PC-9 (cell line): ENCODE results near the gene KIAA1217.

ENCODE experiments used
- EZH2 ChIP-seq: fragments of 200-600 bp; sonication (generic); IDR thresholded peaks from 2 replicates; pipeline ENCODE4 v1.8.0; 2017; ENCODE audit warnings: antibody characterized with exemption, low read depth
- TF ChIP-seq, protein P1 (sequence below): fragments of 200-600 bp; sonication (generic); conservative IDR thresholded peaks from 2 replicates; pipeline ENCODE4 v1.6.1; 2017; ENCODE audit warnings: mixed run types, antibody characterized with exemption, mild to moderate bottlenecking, moderate library complexity

DNA sequence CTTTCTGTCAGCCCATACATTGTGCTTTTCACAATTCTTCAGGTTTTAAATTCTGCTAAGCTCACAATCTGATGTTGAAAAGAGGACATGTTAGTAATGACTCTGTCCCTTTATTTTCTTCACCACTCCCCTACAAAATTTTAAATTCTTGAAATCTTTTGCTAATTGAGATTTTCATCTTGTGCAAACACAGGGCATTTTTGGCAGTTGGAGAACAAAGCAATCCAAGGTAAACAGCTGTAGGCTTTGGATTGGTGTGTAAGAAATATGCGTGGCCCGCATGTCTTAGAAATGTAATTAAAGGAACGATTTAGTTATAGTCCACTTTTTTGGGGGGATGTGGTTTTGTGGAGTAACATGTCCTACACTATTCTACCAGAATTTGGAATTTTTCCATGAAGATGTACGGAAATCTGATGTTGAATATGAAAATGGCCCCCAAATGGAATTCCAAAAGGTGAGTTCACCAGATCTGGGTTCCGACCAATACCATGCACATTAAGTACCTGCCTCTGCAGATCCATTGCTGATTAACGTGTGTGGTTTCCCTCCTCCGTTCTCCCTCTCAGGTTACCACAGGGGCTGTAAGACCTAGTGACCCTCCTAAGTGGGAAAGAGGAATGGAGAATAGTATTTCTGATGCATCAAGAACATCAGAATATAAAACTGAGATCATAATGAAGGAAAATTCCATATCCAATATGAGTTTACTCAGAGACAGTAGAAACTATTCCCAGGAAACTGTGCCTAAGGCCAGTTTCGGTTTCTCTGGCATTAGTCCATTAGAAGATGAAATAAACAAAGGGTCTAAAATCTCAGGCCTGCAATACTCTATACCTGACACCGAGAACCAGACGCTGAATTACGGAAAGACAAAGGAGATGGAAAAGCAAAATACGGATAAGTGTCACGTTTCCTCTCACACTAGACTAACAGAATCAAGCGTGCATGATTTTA is 333.7 kb downstream of the KIAA1217 start:
- TF ChIP-seq, protein P1, sequence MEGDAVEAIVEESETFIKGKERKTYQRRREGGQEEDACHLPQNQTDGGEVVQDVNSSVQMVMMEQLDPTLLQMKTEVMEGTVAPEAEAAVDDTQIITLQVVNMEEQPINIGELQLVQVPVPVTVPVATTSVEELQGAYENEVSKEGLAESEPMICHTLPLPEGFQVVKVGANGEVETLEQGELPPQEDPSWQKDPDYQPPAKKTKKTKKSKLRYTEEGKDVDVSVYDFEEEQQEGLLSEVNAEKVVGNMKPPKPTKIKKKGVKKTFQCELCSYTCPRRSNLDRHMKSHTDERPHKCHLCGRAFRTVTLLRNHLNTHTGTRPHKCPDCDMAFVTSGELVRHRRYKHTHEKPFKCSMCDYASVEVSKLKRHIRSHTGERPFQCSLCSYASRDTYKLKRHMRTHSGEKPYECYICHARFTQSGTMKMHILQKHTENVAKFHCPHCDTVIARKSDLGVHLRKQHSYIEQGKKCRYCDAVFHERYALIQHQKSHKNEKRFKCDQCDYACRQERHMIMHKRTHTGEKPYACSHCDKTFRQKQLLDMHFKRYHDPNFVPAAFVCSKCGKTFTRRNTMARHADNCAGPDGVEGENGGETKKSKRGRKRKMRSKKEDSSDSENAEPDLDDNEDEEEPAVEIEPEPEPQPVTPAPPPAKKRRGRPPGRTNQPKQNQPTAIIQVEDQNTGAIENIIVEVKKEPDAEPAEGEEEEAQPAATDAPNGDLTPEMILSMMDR: no peak
- no peak for TF ChIP-seq EZH2
